GM23338 (cell line): ENCODE results near the gene S100A12. TPM values are rescaled to one million over a fixed set of nuclear protein-coding genes. Genes with fewer than 3 reads are reported as not detected.

Experiments used
- ATAC-seq: fragments of 200-7000 bp; cut with Tn5 transposase; 3 replicates; pipeline ENCODE4 v1.9.1; 2020
- DNase-seq: peaks from one replicate; pipeline ENCODE4 v3.0.0-alpha.2; 2015; ENCODE audit warnings: low spot score
- H2AFZ ChIP-seq: fragments of 200-600 bp; sonication (generic); 2 replicates; pipeline ENCODE4 v1.8.0; 2016; ENCODE audit warnings: antibody characterized with exemption, mild to moderate bottlenecking, moderate library complexity
- H3F3A ChIP-seq: fragments of 200-600 bp; sonication (generic); replicated peaks from 2 replicates; pipeline ENCODE4 v1.8.0; 2017; ENCODE audit warnings: antibody characterized with exemption, mixed run types, low read depth
- H3K27ac ChIP-seq: fragments of 200-600 bp; sonication (generic); 2 replicates; pipeline ENCODE4 v1.6.1; 2016; ENCODE audit warnings: low read depth
- H3K27me3 ChIP-seq: fragments of 200-600 bp; sonication (generic); 2 replicates; pipeline ENCODE4 v1.8.0; 2016; ENCODE audit warnings: mild to moderate bottlenecking, mixed run types, moderate library complexity; ENCODE audit not compliant: insufficient read depth
- H3K36me3 ChIP-seq: fragments of 200-600 bp; sonication (generic); 2 replicates; pipeline ENCODE4 v1.8.0; 2016; ENCODE audit warnings: mild to moderate bottlenecking; ENCODE audit not compliant: insufficient read depth
- H3K4me1 ChIP-seq: fragments of 200-600 bp; sonication (generic); 2 replicates; pipeline ENCODE4 v1.8.0; 2016; ENCODE audit warnings: mild to moderate bottlenecking, moderate library complexity; ENCODE audit not compliant: insufficient read depth
- H3K4me2 ChIP-seq: fragments of 200-600 bp; sonication (generic); 2 replicates; pipeline ENCODE4 v1.7.1; 2017; ENCODE audit warnings: mixed run types
- H3K4me3 ChIP-seq: fragments of 200-600 bp; sonication (generic); 2 replicates; pipeline ENCODE4 v1.6.1; 2016; ENCODE audit warnings: mixed run types
- H3K79me2 ChIP-seq: fragments of 200-600 bp; sonication (generic); replicated peaks from 2 replicates; pipeline ENCODE4 v1.8.0; 2017; ENCODE audit warnings: mild to moderate bottlenecking; ENCODE audit not compliant: insufficient read depth
- H3K9me2 ChIP-seq: fragments of 200-600 bp; sonication (generic); 2 replicates; pipeline ENCODE4 v1.8.0; 2017; ENCODE audit not compliant: insufficient read depth
- H4K20me1 ChIP-seq: fragments of 200-600 bp; sonication (generic); replicated peaks from 2 replicates; pipeline ENCODE4 v1.8.0; 2017; ENCODE audit warnings: mild to moderate bottlenecking; ENCODE audit not compliant: insufficient read depth
- H3K27ac Mint-ChIP-seq: 2 replicates; pipeline ENCODE4 v1.8.0; 2020; ENCODE audit warnings: inconsistent platforms, mild to moderate bottlenecking, moderate library complexity, mixed read lengths
- H3K27me3 Mint-ChIP-seq: 3 replicates; pipeline ENCODE4 v1.8.0; 2022; ENCODE audit warnings: low read depth, mild to moderate bottlenecking, moderate library complexity, mixed read lengths, inconsistent platforms; ENCODE audit not compliant: insufficient read depth, poor library complexity
- H3K36me3 Mint-ChIP-seq: 3 replicates; pipeline ENCODE4 v1.8.0; 2021; ENCODE audit warnings: low read depth, mild to moderate bottlenecking, inconsistent platforms, moderate library complexity, mixed read lengths
- H3K4me1 Mint-ChIP-seq: 3 replicates; pipeline ENCODE4 v1.8.0; 2020; ENCODE audit warnings: mild to moderate bottlenecking, inconsistent platforms, mixed read lengths
- H3K4me3 Mint-ChIP-seq: 3 replicates; pipeline ENCODE4 v1.8.0; 2021; ENCODE audit warnings: moderate library complexity, mild to moderate bottlenecking, inconsistent platforms, mixed read lengths
- H3K9me3 Mint-ChIP-seq: 3 replicates; pipeline ENCODE4 v1.8.0; 2020; ENCODE audit warnings: moderate library complexity, mild to moderate bottlenecking, inconsistent platforms, mixed read lengths
- CREB1 ChIP-seq: fragments of 250-450 bp; sonication (Bioruptor Pico); IDR thresholded peaks from 2 replicates; pipeline ENCODE4 v1.5.0; 2020; ENCODE audit warnings: low read depth, mild to moderate bottlenecking, moderate library complexity
- EZH2 ChIP-seq: fragments of 200-600 bp; sonication (generic); IDR thresholded peaks from one replicate; pipeline ENCODE4 v1.8.0; 2017; ENCODE audit warnings: antibody characterized with exemption, mild to moderate bottlenecking, low read depth; ENCODE audit not compliant: unreplicated experiment
- JUNB ChIP-seq: IDR thresholded peaks from one replicate; pipeline ENCODE4 v1.6.1; 2016; ENCODE audit warnings: antibody characterized with exemption; ENCODE audit not compliant: unreplicated experiment
- STAT1 ChIP-seq: IDR thresholded peaks from one replicate; pipeline ENCODE4 v1.6.1; 2016; ENCODE audit warnings: antibody characterized with exemption; ENCODE audit not compliant: unreplicated experiment
- ZNF331 ChIP-seq: fragments of 250-450 bp; sonication (Bioruptor Pico); IDR thresholded peaks from 2 replicates; pipeline ENCODE4 v1.5.0; 2020; ENCODE audit warnings: low read depth, mild to moderate bottlenecking, moderate library complexity
- ZNF462 ChIP-seq: fragments of 250-450 bp; sonication (Bioruptor Pico); IDR thresholded peaks from 2 replicates; pipeline ENCODE4 v1.5.0; 2020; ENCODE audit warnings: mild to moderate bottlenecking, moderate library complexity
- polyA plus RNA-seq: library from polyadenylated mRNA; unstranded; fragments of >200 nt; fragmentation: Nextera tagmentation; extraction: Ambion mirVana; gene quantifications from 2 replicates; pipeline ENCODE4 v1.2.1, GENCODE V29; 2016
- total RNA-seq: library from RNA; depleted of rRNA; stranded (reverse); fragments of >200 nt; shearing (Covaris generic); gene quantifications from 2 replicates; pipeline ENCODE4 v1.2.3, GENCODE V29; 2014

Gene S100A12
- total and polyA plus RNA-seq, 2 experiments from 2014 or later = not detected

- TF ChIP-seq ZNF462 = no peak
Observed at GRCh38 chr1:153392258-153392657, 16.8 kb upstream of the S100A12 start (continued).

GRCh38 chr1:153390938-153391710 is 15.7 kb upstream of the S100A12 start, which contains the start of gene S100A8:
S100A8 (minus strand) TSS chr1:153391073; CDS start chr1:153390535, 538 bp downstream.
- H3K4me1 Mint-ChIP-seq = peaks cover 2% of the 10 kb centered on the region; the same call in 1 of the 3 replicates
- ATAC-seq = no peak
- H3K27me3 Mint-ChIP-seq = peaks cover 2% of the 10 kb centered on the region
- TF ChIP-seq STAT1 (no peak), ZNF331 (CRISPR knock-in tag) (no peak), CREB1 (CRISPR knock-in tag) (no peak), EZH2 (no peak), ZNF462 (no peak), JUNB (no peak)

More at GRCh38 chr1:153390938-153391710, 15.7 kb upstream of the S100A12 start, which contains the start of gene S100A8:
- H3K9me2 ChIP-seq = 0 out of 2 replicates have a peak, but pooled peaks cover 3% of the 10 kb centered on the region
- no peak within 1 kb of the TSS for H2AFZ ChIP-seq
- no peaks in the 10 kb centered on the region for H3F3A ChIP-seq
- no peaks in the 10 kb centered on the region for H3K27me3 ChIP-seq
- no peak within 1 kb of the TSS for H3K4me2 ChIP-seq
- no peak within 1 kb of the TSS for H3K4me3 ChIP-seq
- H3K27ac Mint-ChIP-seq = no peak within 1 kb of the TSS
- H3K9me3 Mint-ChIP-seq = no peaks in the 10 kb centered on the region
- no peaks in the 10 kb centered on the region for H3K36me3 ChIP-seq
- H3K79me2 ChIP-seq = no peaks in the 10 kb centered on the region
- no peak within 1 kb of the TSS for H3K27ac ChIP-seq
- no peaks in the 10 kb centered on the region for H3K4me1 ChIP-seq
- no peak for DNase-seq
- H4K20me1 ChIP-seq = no peaks in the 10 kb centered on the region
- no peaks in the 10 kb centered on the region for H3K36me3 Mint-ChIP-seq
- H3K4me3 Mint-ChIP-seq = no peak within 1 kb of the TSS
